NCI-H187 treated with DMSO at 0.1 percent for 48 hours (cell line): ENCODE data around the gene WNK3.
A peak's percentile ranks its signal among the peaks of the same experiment; 100 is the strongest.

Experiments used
- DNase-seq: peaks from one replicate; lab custom pipeline; 2025; lab: John Stamatoyannopoulos, UW

The WNK3 gene

DNA sequence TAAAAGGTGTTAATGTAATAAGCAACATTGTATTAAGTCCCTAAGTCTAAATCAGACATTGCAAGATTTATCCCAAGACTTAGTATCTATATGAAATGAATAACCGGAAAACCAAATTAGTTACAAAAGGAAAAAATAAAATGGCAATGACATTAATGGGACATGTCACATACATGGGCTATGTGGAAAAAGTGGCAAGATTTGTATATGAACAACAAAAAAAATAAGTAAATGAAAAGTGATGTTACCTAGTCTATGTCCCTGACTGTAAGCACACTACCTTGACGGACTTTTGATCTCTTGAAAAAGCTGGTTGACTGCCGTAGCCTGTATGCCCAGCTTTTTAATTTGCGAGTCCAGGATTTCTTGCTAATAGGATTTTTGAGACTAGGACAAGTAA, 119.3 kb downstream of the WNK3 start:
- DNase-seq, result no peak

GRCh38 chrX:54237014-54237413, 120.8 kb downstream of the WNK3 start:
- DNase-seq, result no peak

DNA sequence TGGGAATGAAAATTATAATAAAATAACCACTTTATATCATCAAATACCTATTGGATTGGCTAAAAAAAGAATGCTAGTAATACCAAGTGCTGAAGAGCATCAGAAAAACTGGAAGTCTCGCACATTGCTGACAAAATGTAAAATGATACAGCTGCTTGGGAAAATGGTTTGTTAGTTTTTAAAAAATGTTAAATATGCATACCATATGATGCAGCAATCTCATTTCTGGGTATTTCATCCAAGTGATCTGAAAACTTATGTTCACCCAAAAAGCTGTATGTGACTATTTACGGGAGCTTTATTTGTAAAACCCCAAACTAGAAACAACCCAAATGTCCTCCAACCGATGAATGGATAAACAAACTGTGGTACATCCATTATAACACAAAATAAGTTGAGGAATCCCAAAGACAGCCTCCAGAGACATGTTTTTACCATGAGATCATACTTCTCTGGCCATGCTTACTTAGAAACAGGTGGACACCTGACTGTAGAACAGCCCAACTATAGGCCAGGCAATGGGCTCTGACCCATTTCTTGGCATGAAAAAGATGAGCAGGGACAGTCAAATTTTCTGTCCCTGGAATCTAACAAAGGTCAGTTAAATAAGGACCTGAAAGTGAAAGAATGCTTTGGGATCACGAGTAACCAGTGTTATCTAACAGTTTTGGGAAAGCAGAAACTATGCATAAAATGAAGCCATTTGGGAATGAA, 127.3 kb downstream of the WNK3 start:
- DNase-seq, result no peak

GRCh38 chrX:54223581-54223980, 134.3 kb downstream of the WNK3 start:
- no peak for DNase-seq

- DNase-seq, result no peak
Observed at GRCh38 chrX:54213603-54214002, 144.2 kb downstream of the WNK3 start.

- no peak for DNase-seq
Observed at GRCh38 chrX:54208531-54208930, 149.3 kb downstream of the WNK3 start.

DNA sequence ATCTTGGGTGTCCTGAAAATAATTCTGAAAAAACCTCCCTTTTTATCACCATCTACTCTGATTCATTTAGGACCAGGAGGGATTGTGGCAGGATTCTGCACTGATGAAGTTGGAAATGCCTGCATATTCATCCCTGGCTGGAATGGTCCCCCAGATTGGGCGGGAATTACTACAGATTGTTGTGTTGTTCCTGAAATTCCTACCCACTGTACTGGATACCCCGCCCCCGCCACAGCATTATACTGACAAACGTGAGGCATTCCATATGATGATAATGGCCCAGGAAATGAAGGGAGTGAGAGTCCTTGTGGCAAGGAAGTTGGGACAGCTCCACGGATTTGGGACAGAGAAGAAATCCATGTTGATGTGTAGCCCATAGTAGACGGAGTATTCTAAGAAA, 159.6 kb downstream of the WNK3 start:
- DNase-seq, result no peak

DNA sequence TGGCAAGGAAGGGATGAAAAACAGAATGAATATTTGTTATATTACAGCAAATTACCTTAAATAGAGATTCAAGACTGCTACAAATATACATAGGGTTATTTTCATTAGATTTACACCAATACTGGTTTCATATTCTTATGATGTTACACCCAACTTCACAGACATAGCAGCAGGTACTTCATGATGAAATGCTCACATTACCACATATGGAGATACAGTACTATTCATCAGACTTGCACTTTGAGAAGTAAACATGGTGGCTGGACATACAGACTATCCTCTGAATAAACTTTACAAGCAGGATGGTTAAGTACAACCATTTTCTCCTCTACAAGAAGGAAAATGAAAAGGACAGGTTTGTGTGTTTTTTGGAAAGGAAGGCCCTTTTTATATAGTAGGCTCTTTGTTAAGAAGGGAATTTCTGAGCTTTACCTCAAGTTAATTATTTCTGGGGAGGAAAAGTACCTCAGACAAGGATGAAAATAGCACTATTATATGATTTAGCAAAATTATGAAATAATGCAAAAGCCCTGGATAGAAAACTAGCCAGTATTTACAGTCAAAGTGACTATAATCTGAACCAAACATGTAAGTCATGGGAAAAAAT, 162.8 kb downstream of the WNK3 start:
- no peak for DNase-seq

GRCh38 chrX:54193085-54193821, 164.6 kb downstream of the WNK3 start:
- DNase-seq, result no peak

GRCh38 chrX:54184474-54184873, 173.4 kb downstream of the WNK3 start:
- no peak for DNase-seq

DNA sequence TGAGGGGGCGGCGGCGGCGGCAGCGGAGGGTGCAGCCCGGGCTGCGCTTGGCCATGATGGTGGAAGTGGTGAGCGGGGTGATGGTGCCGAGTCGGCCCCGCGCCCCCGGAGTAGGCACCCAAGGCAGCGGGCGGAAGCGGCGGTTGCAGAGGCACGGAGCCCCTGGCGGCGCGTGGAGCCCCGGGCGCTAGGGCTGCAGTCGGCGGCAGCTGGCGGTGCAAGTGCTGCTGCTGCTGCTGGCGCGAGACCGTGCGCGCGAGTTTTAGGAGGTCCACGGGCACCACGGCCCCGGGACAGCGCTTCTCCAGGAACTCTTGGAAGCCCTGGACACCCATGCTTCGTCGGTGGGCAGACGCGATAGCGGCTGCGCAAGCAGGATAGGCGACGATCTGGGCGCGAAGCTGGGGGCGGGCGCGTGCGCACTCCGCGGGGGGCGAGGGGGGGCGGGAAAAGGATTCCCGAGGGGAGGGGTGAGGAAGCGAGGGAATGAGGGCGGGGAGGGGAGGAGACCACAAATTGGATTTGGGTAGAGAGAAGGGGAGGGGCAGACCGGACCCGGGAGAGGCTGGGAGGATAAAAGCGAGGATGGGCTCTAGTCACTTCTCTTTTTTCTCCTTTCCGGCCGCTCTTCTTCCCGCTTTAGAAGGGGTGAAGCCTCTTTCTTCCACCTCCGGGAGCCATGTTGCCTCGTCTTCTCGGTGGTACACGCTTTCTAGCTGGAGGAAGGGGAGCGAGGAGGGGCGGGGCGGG, 174.8 kb downstream of the WNK3 start, which contains the start of gene FAM120C:
Gene FAM120C (minus strand): TSS at position 391 of the 750 bp plus-strand sequence. CDS start 56 bp downstream, at position 335.
- DNase-seq, result peak; percentile 57

DNA sequence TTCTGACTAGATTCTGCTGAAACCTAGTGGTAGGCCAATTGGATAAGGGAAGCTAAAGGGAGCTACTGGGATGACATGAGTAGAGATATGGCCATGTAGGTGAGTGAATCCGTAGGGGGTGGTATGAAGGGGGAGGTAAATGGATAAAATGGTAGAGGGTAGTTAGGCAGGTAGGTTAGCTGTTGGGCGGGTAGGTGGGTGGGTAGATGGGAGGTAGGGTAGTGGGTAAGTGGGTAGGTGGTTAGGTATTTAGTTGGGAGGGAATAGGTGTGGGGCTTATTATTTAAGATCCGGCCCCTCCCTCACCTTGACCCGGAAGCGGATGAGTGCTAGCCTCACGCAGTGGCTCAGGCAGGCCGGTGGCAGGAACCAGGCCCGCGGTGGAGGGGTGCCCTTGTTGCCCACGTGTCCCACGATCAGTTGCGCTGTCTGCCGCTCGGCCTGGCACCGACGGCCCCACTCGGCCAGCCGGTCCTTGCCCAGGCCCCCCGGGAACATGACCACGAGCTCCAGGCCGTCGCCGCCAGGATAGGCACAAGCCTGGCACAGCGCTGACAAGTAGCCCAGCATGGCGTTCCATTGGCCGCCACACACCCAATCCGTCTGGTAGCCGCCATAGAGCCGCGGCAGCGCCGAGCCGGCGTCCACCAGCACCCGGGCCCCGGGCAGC, 175.5 kb downstream of the WNK3 start:
- DNase-seq, result no peak

- no peak for DNase-seq
Observed at GRCh38 chrX:54181202-54181953, 176.5 kb downstream of the WNK3 start.

DNA sequence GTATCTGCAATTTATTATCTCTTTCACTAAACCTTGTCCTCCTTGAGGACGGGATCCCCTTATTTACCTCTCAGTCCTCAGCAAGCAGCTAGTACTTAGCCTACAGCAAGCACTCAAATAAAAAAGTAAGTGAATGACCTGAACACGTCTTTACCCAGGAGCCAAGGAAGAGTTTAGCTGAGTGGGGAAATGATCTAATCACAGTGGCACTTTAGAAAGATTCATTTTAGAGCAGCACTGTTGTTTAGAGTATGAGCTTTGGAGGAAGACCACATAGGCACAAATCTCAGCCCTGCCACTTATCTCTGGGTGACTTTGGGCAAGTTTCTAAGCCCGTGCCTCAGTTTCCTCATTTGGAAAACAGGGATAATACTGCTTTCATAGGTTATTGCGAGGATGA, 177.4 kb downstream of the WNK3 start:
- no peak for DNase-seq

GRCh38 chrX:54178100-54178940, 179.5 kb downstream of the WNK3 start:
- DNase-seq, result no peak

GRCh38 chrX:54177306-54177705, 180.5 kb downstream of the WNK3 start:
- DNase-seq, result no peak

DNA sequence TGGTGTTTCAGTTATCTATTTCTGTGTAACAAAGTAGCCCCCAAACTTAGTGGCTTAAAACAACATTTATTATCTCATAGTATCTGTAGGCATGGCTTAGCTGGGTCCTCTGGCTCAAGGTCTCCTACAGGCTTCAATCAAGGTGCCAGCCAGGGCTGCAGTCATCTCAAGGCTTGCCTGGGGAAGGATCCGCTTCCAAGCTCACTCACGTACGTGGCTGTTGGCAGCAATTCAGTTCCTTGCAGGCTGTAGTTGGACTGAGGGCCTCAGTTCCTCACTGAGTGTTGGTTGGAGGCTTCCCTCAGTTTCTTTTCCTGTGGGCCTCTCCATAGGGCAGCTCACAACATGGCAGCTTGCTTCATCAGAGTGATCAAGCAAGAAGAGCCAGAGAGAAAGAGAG, 184.1 kb downstream of the WNK3 start:
- no peak for DNase-seq

DNA sequence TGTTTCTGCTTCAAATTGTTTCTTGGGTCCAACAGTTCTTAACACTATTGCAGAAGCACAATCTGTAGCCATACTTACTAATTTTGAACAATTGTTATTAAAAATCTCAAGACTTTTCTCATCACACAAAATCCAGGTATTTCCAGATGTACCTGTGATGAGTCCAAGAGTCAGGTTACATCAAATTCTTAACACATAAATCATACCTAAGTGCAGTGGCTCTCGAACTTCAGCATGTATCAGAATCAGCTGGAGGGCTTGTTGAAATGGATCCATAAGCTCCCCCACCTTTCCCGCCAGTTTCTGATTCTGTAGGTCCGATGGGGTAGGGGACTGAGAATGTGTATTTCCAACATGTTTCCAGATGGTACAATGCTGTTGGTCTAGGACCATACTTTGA, 185.4 kb downstream of the WNK3 start:
- DNase-seq, result no peak

- no peak for DNase-seq
Observed at GRCh38 chrX:54171527-54172250, 186.2 kb downstream of the WNK3 start.

DNA sequence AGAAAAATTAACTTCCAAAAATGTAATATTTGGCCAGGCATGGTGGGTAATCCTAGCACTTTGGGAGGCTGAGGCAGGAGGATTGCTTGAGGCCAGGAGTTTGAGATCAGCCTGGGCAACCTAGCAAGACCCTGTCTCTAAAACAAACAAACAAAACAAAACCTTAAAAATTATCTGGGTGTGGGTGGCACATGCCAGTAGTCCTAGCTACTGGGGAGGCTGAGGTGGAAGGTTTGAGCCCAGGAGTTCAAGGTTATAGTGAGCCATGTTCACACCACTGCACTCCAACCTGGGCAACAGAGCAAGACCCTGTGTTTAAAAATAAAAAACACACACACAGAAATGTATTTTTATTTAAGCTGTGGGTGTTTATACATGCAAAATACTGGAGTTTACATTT, 186.8 kb downstream of the WNK3 start:
- no peak for DNase-seq
